SKM-1 (cell line): Measurements from ENCODE around the gene MRE11.

Source experiments
- DNase-seq: peaks from one replicate; lab custom pipeline; 2025; ENCODE audit not compliant: unreplicated experiment; lab: John Stamatoyannopoulos, UW

Gene MRE11

DNA sequence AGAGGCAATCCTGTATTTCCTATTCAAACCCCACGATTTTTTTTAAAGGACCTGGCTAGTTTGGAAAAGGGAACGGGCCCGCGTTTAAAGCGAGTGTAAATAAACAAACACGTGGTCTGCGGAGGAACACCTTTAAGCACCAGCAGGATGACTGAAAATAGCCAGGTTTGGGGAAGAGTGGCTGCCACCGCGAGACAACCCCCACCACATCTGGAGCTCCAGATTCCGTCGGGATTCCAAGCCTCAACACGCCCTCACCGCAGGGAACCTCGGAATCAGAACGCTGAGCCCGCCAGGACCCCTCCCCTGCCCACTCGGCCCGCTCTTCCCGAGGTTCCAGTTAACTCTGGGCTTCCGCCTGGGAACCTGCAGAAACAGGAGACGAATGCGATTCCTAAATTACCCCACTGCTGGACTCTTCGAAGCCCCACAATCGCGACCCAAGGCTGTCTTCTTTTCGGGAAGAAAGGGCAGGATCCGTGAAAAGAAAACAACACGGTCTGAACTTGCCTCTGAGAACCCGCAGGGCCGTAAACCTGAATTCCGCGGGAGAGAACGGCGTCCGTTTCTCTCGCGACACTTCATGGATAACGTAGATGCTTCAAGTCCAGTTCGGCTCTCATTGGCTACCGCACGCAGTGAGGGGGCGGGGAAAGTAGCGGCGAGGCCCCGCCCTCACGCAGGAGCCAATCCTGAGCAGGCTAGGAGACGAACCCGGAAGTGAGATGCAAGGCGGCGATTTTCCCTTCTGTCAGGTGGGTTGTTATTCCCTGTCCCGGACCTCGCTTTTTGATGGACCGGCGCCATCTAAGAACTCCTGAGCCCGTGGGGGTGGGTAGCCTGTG, at the start of gene MRE11, which contains the start of gene ANKRD49:
MRE11 (minus strand) TSS at position 564 of the 845 bp plus-strand sequence. CDS start 1,043 bp downstream, outside the sequence.
ANKRD49 (plus strand) TSS at position 704 of the 845 bp plus-strand sequence. CDS start 2,710 bp downstream, outside the sequence.
- peak; percentile 97 for DNase-seq

DNA sequence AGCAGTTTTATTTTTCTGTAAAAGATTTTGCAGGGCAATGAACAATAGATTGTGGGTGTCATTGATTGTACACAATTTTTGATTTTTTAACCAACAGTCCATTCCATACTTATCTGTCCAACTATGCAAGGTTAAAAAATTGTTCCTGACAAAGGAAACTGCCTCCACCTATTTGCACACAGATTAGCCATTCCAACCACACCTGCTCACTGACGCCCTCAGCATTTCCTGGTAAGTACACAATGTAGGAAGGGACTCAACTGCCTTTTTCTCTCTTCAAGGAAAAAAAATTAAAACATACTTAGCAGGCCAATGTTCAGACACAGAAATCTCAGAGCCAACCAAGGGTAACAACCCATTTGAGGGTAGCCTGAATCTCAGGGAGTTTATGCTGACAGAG, 45.8 kb upstream of the MRE11 start:
- DNase-seq: no peak

DNA sequence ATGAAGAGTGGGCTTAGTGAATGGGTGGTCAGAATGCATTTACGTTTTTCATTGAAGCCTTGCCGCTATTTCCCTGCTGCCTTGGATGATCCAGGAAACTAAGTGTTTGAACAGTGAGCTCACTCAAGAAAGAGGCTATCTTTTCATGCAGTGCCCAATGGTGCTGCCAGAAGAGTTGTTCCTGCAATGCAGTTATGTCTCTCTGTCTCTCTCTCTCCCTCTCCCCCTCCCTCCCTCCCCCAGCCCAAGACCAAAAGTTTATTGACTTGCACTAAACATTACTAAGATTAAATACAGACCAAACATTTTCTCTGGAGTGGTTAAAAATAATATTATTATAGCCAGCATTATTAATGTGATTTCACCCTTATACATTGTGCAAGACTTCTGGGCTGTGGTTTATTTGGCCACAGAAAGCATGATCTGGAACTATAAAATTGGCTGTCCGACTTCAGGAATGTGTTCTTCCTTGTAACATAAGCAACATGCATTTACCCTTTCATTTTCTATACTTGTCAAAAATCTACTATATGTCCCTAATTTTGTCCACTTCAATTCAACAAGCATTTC, 43.5 kb upstream of the MRE11 start:
- DNase-seq: no peak

DNA sequence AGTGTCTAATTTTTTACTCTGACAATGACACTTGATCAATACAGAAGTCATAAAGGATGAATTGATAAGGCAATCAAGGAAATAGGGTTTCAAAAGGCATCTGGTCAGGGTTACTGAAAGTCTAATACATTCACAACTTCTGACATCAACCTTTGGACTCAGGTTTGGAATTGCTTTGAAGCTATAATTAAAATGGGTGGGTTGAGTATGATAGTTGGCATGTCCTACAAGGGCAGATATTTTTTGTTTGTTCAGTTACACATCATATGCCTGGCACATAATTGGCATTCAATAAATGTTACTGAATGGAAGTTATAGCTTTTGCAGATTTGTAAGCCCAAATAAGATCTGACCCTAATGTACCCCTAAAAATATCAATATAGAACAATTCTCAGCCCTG, 42.7 kb upstream of the MRE11 start:
- DNase-seq: no peak

DNA sequence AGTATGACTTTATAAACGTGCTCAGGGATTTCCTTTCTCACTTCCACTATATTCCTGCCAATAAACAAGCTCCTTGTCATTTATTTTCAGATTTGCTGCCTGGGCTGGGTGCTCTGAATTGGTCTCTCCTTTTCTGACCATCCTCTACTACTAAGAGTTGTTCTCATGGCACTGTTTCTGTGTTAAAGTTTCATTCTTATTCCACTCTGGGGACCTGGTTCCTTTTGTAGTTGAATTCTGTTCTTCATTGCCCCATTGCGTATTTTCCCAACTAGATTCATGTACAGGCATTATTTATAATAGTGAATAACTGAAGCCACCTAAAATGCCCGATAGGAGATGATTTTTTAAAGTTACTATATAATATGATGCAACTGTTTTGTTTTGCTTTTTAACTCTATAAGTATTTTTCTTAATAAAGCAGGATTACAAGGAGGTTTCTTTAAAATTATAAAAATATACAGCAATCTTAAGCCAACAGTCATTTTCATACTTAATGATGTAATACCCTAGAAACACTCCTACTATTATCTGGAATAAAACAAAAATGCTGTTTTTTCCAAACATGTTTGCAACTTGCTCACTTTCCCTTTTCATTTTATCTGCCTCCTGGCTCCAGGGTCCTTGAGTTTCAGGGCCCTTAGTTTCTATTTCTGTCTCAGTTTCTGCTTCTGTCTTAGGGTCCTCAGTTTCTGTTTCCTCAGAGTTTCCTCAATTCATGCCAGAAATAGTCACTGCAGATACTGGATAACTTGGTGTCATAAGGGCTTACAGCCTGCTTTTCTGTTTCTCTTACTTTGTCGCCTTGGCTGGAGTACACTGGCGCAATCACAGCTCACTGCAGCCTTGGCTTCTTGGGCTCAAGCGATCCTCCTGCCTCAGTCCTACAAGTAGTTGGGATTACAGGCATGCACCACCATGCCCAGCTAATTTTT, 40.3 kb upstream of the MRE11 start:
- DNase-seq: peak; percentile 29

DNA sequence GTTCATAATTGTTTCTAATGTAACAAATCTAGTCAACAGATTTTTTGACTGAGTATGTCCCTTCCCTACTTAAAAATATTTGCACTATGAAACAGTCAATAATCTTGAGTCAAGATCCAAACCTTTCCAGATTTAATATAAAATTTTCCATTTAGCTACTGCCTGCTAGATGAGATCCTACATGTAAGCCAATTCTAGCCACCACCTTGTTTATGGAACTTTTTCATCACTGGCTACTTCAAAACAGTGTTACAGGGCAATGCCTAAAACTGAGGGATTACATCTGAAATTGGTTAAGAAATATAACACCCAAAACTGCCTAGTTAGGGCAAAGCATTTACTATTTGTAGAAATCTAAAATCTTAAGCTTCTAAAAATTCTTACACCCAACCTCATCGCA, 39.6 kb upstream of the MRE11 start:
- DNase-seq: no peak

DNA sequence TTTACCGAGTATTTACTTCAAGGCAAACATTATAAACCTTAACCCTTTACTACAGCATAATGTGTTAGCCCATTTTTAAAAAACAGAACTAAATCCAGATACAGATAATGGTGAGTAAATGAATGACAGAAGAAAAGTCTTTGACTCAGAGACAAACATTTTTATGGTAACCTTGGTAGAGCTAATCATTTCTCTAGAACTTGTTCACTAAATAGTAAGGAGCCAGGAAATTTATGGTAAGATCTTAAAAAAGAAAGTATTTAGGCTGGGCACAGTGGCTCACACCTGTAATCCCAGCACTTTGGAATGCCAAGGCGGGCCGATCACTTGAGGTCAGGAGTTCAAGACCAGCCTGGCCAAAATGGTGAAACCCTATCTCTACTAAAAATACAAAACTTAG, 38.6 kb upstream of the MRE11 start:
- DNase-seq: no peak

DNA sequence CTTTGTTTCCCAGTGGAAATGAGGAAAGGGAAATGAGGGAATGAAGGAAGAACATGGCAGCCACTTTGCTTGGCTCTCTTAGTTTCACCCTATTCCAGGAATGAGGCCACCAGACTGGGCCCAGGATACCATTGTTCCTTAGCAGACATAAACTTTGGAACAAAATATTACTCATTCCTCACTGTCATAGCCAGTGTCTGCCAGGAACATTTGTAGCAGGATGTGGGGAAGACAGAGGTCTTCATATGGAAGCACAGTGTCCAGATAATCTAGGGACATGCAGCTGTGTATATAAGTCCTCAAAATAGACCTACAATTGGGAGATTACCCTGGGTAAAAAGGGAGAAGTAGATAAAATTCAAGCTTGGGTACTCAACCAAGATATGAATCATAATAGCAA, 34.9 kb upstream of the MRE11 start:
- DNase-seq: no peak

DNA sequence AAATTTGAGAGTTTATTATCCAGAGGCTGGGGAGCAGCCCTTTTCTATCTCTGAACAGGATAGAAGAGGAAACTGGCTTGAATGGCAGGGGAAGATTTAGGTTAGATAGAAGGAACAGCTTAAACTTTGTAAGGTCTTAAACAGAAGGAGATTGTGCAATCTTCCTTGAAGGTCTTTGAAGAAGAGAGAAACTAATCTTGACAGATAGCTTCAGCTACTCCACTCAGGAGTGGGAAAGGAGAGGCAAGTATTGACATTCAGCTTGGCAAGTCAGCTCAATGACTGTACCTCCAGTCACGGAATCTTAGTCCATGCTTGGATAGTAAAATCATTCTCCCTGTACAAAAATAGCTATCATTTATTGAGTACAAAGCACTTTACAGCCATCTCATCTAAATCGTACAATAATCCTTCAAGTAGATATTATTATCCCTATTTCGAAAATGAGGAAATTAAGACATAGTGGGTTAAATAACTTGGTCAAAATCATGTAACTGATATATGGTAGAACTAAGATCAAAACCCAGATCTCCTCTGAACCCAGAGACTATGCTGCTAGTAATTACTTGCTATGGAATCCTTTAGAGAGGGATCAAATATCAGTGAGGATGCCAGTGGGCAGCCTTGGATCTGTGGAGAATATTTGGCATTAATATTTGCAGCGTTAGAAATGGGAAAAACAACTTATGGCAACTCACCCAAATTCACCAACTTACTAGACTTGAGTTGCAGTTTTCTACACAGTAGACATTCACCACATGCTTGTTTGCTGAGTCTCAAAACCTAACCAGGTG, 33.2 kb upstream of the MRE11 start:
- no peak for DNase-seq

DNA sequence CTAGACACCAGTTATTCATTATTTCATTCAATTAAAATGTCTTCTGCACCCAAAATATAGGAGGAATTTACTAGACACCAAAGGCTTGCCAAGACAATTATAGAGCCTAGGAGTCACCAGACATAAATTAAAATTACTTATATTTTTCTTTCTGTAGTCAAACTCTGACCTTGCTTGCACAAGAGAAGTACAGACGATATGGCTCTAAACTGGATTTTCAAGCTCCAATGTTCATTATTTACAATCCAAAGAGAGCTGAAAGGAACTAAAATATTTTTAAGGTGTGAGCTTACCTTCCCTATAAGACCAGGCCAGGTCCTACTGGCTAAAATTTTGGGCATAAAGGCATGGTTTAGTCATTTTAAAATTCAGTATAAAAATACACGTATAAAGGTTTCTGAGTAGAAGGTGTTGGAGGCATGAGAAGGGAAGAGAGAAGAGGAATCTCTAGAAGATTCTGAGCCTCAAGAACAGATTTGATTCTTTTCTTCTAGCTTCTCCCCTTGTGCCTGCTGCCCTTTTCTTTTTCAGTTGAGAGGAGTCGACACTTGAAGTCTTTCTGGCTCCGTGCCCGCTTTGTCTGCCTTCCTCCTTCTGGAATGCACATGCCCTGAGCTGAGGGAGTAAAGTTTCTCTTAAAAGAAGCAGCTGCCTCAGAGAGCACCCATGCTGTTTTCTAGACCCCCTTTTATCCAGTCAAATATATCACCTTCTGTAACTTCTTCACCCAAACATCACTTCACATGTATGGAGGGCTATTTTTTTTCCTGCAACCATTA, 32.1 kb upstream of the MRE11 start:
- no peak for DNase-seq

DNA sequence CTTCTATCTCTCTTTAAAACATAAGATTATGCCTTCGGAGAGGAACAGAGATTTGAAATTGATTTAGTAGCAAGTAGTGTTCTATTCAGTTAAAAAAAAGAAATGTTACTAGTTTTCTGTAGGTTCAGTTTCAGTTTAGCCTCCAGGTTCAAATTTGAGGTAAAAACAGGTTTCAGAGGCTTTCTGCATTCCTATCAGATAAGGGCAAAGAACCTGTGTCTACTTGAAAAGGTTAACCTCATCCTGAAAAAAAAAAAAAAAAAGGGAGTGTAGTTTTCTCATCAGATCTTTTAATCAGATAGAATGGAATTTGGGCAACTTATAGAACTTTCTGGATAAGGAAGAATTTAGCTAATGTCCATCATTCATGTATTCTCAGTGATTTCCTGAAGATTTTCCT, 30.7 kb upstream of the MRE11 start:
- no peak for DNase-seq

DNA sequence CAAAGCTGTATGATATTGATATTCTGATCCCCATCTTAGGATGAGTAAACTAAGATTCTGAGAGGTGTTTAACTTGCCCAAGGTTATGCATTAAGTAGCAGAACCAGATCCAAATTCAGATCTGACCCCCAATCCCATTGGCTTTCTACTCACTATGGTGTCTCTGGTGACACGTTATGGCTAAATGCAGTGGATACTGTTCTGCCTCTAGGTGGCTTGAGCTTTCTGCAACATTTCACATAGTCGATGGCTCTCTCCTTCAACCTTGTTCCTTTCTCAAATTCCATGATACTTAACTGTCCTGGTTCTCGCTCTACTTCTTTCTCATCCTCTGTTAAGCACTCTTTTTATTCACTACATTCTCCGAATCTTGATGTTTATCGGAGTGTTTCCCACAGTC, 28.0 kb upstream of the MRE11 start:
- DNase-seq: no peak

DNA sequence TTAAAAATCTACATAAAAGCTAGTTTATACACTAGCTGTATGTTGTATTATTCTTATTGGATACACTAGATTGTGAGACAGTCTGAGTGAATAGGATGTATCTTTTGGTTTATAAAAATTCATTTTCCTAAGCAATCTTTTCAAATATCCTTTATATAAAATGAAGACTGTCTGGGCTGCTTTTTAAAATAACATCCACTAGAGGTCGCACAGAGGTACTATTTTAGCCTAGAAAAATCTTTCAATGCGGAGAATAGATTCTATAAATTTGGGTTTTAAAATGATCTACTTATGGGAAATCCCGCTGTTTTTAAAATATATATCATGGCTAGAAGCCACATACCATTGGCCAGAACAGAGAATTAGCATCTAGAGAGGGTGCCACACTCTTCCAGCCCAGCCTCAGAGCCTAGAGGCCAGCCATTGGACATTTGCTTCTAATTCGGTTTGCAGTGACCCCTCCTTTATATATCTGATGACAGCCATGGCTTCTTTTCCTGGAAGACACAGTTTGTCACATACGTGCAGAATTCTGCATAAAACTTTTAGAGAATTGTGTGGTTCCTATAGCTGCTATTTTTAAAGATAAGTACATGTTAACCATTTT, 25.9 kb upstream of the MRE11 start:
- peak; percentile 34 for DNase-seq

DNA sequence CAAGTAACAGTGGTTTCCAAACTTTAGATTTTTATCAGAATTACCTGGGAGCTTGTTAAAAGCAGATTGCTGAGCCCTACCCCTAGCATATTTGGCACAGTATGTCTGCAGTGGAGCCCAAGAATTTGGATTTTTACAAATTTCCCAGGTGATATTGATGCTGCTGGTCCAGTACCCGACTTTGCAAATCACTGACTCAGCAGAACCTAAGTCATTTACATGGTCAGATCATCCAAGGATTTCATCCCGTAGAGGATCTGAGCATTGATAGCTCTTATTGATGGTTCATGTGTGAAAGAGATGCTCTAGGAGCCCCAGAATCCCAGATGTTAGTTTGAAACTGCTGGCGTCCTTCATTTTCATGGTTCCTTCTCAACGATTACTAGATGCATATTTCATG, 24.7 kb upstream of the MRE11 start:
- no peak for DNase-seq

DNA sequence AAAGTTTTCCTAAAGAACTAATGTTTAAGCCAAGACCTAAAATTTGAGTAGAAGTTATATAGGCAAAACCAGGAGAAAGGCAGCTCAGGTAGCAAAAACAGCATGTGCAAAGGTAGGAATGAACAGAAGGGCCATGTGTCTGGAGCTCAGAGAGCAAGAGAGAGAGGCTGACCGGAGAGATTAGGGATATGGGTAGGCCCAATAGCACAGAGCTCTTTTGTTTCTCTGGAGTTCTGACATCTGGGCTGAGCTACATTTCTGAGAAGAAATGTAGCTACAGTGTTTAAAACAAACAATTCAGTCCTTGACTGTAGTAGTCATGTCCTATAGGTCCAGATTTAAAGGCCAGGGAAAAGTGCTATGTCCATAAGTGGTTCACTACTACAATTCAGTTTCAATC, 23.1 kb upstream of the MRE11 start:
- DNase-seq: no peak

DNA sequence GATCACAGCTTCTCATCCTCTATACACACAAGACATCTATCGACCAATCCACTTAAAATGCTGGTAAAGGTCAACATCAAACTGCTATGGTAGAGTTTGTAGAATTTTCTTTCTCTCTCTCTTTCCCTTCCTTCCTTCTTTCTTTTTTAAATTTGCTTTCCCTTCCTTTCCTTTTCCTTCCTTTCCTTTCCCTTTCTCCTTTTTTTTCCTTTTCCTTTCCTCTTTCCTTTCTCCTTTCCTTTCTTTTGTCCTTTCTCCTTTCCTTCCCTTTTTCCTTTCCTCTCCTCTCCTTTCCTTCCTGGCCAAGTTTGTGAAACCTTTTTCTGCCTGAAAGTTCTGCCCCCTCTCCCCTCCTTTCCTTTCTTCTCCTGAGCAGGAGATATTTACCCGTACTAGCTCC, 21.8 kb upstream of the MRE11 start:
- no peak for DNase-seq

DNA sequence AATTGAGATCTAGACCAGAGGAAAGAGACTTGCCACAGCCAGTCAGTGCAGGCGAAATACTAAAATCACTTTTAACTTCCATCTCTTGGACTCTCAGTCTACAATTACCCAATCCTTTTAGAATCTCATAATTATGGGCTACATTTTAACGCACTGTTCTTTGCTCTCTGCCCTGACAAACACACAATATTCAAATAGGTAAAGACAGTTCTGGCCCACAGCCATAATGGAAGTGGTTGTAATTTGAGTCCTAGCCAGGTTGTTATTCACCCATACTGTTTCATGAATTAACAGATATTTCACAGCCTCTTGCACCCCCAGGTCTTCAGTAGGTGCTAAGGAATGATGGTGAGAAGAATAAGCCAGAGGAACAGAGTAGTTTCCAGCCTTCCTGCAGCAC, 19.4 kb upstream of the MRE11 start:
- DNase-seq: no peak

DNA sequence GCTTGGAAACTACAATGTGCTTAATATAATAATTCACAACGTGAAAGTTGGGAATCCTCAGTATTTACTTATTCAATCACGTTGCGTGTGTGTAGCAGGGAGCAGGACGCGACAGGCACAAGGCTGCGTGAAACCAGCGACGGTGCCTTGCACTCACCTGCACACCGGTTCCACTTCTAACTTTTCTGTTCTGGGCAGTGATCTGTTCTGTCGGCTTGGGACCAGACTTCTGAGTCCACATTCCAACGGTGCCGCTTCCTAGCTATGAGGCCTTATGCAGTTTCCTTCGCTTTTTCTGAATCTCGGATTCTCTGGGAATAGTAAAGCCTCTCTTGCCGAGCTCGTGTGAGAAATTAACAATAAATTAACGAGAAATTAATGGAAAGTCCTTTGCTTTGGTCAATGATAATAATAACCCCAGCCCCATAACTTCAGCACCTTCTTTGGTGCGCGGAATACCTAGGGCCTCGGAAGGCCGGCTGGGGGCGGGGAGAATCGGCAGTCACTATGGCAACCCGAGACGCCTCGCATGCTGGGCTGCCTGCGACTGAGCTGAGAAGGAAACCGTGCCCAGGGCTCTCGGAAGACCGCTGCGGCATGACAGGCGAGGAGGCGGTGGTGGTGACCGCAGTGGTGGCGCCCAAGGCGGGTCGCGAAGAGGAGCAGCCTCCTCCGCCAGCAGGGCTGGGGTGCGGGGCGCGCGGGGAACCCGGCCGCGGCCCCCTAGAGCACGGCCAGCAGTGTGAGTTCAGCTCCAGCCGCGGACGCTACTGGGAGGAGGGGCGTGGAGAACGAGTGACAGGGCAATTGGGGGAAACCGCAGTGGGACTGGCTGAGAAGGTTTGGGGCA, 18.5 kb upstream of the MRE11 start, which contains the start of gene C11orf97:
C11orf97 (plus strand) TSS at position 530 of the 850 bp plus-strand sequence; CDS start at position 598, 68 bp downstream.
- no peak for DNase-seq
